ENCODE data around the gene RCAN2. TPM values are rescaled to one million over a fixed set of nuclear protein-coding genes. Genes with fewer than 3 reads are reported as not detected.

RCAN2 gene
- total and polyA plus RNA-seq, 2 donors (not counting 3 experiments of a cell fraction or from before 2014, with no cell fraction given) = 0.07 to 0.33 TPM

GRCh38 chr6:46287043-46287442 lies 204.2 kb downstream of the RCAN2 start:
- Histone ChIP-seq H3K27ac (ENCODE audit: insufficient read depth, low read depth, low read length) (no peak overlapping the region), H3K9me3 (replicated peaks; ENCODE audit: control insufficient read depth, insufficient read depth, low read length) (no peaks in the 10 kb centered on the region), H2AFZ (ENCODE audit: low read depth, low read length) (no peak overlapping the region), H3K79me2 (ENCODE audit: control insufficient read depth, insufficient read depth, low read length) (no peaks in the 10 kb centered on the region), H3K4me3 (replicated peaks in 1 of 3; ENCODE audit: insufficient read depth in 1 of 3, low read depth in 1 of 3, low read length in 3 of 3) (no peak overlapping the region), H3K36me3 (ENCODE audit: control insufficient read depth in 2 of 2, extremely low read depth in 1 of 2, insufficient read depth in 2 of 2, low read length in 2 of 2) (no peaks in the 10 kb centered on the region), H3K4me2 (ENCODE audit: insufficient read depth, low read length) (no peak overlapping the region), H3K9me1 (replicated peaks; ENCODE audit: control insufficient read depth, extremely low read depth, insufficient read depth, low read length) (no peaks in the 10 kb centered on the region), H4K20me1 (replicated peaks; ENCODE audit: control insufficient read depth, extremely low read depth, insufficient read depth, low read length) (no peaks in the 10 kb centered on the region), H3K27me3 (ENCODE audit: control insufficient read depth in 2 of 2, insufficient read depth in 2 of 2, low read length in 2 of 2) (peaks cover 0 to 6% of the 10 kb centered on the region in 2 experiments), H3K4me1 (ENCODE audit: control insufficient read depth, extremely low read depth, insufficient read depth, low read length) (peaks cover 31% of the 10 kb centered on the region), H3K9ac (replicated peaks; ENCODE audit: extremely low read depth, insufficient read depth, low read length) (no peak overlapping the region)
- intact Hi-C loops (cut with micrococcal nuclease) = no loop called here
- dilution Hi-C loops (cut with MboI; ENCODE audit: extremely low pct_ligation_motif_present, low sequenced_read_pairs) = no loop called here
- ChIA-PET CTCF (no interaction called here), POLR2A (no interaction called here)
- DNase-seq (ENCODE audit: low read depth, low spot score) (no peak), FAIRE-seq (no peak)
- BruUV-seq (replicated peaks) = no TSS peak
- TF ChIP-seq CTCF (IDR thresholded peaks at IDR 0.05; ENCODE audit: extremely low read depth in 1 of 2, insufficient read depth in 1 of 2, low read depth in 1 of 2, low read length in 2 of 2) (no peak), JUN (IDR thresholded peaks at IDR 0.05; ENCODE audit: borderline replicate concordance, insufficient read depth, insufficient read length, low read depth) (no peak), EZH2 (IDR thresholded peaks at IDR 0.05; ENCODE audit: borderline replicate concordance, low read depth, low read length, severe bottlenecking) (no peak), MYC (IDR thresholded peaks at IDR 0.05; ENCODE audit: low read depth, low read length) (no peak), GATA2 (IDR thresholded peaks at IDR 0.05; ENCODE audit: insufficient read depth, insufficient read length, low read depth, low read length) (no peak), POLR2AphosphoS5 (IDR thresholded peaks at IDR 0.05; ENCODE audit: insufficient read depth, low read depth, low read length) (no peak), MAX (IDR thresholded peaks at IDR 0.05; ENCODE audit: insufficient read depth, insufficient read length) (no peak), POLR2A (IDR thresholded peaks at IDR 0.05; ENCODE audit: low read depth, low read length) (no peak), FOS (IDR thresholded peaks at IDR 0.05; ENCODE audit: borderline replicate concordance, insufficient read depth, low read length) (no peak)
